Mucosa of rectum (tissue), 2 donors: ENCODE data around the gene MPPED1.

Source experiments
- H3K27ac ChIP-seq, 2 donors: one replicate each; pipeline ENCODE4 v1.7.0; 2013; ENCODE audit warnings: inconsistent platforms in 2 of 2, low read depth in 2 of 2, low read length in 2 of 2
- H3K27me3 ChIP-seq, 2 donors: one replicate each; pipeline ENCODE4 v1.7.0; 2013; ENCODE audit warnings: low read length in 2 of 2; ENCODE audit not compliant: control insufficient read depth in 2 of 2, insufficient read depth in 2 of 2
- H3K36me3 ChIP-seq, 2 donors: one replicate each; pipeline ENCODE4 v1.7.0; 2013; ENCODE audit warnings: low read length in 2 of 2; ENCODE audit not compliant: control insufficient read depth in 2 of 2, insufficient read depth in 2 of 2
- H3K4me1 ChIP-seq, 2 donors: one replicate each; pipeline ENCODE4 v1.7.0; 2013; ENCODE audit warnings: low read length in 2 of 2, mild to moderate bottlenecking in 1 of 2; ENCODE audit not compliant: control insufficient read depth in 2 of 2, insufficient read depth in 2 of 2
- H3K4me3 ChIP-seq, 2 donors: one replicate each; pipeline ENCODE4 v1.7.0; 2013; ENCODE audit warnings: low read length in 2 of 2
- H3K9ac ChIP-seq, 2 donors: one replicate each; pipeline ENCODE4 v1.7.0; 2013; ENCODE audit warnings: low read length in 2 of 2, low read depth in 1 of 2, mild to moderate bottlenecking in 1 of 2
- H3K9me3 ChIP-seq, 2 donors: one replicate each; pipeline ENCODE4 v1.7.0; 2013; ENCODE audit warnings: low read length in 2 of 2; ENCODE audit not compliant: control insufficient read depth in 2 of 2
- donor health status: healthy.
- donor health status: Normal muscosa, but diverticular disease.

MPPED1 gene

DNA sequence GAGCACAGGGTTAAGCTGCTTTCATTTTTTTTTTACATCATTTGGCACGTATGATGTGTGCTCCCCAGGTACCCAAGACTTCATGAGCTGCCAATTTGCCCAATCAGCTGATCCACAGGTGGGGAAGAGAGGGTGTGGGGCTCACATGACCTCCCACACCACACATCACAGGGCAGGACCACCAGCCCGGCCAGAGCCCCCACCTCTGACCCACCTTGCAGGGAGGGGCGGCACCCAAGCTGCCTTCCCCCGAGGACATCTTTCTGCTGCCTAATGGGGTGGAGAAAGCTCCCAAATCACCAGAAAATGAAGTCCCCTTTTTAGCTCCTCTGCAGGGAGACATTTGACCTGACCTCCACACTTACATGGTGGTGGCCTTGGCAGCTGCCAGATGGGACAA is 119.8 kb downstream of the MPPED1 start:
- no peaks in the 10 kb centered on the region for H3K4me1 ChIP-seq
- no peak overlapping the region for H3K4me3 ChIP-seq
- no peaks in the 10 kb centered on the region for H3K27me3 ChIP-seq
- no peak overlapping the region for H3K9ac ChIP-seq
- H3K9me3 ChIP-seq, result no peaks in the 10 kb centered on the region
- no peaks in the 10 kb centered on the region for H3K36me3 ChIP-seq
- no peak overlapping the region for H3K27ac ChIP-seq

DNA sequence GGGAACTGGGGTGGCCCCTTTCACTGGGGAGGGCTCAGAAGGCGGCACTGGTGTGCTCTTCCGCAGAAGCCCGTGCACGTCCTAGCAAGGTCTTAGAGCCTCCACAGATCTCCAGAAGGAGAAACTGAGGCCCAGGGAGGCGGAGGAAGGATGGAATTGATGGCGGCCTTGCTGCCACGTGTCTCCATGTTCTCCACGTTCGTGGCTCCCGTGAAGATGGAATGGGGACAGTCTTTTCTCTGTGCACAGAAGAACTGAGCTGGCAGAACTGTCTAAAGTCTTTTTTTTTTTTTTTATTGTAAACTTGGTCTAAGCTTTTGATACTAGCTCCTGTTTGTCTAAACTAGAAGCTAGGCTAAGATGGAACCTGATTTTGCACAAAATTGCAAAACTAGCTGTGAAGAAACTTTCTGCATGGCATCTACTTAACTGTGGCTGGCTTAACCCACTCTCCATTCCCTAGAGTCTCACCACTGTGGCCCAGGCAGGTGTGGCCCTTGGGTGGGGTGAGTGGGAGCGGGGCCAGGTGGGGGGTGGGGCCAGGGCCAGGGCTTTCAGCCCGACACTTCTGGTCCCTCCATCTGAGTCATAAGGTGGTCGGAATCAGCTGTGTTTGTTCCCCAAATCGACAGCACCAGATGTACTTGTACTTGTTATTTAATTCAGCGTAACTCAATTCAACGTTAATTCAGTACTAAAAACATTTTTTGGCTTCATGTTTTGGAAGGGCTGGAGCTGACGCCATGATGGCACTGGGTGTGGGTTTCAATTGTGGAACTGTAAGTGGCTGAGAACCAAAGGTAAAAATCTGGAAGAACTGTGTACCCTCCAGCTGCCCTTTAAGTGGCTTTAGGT is 120.7 kb downstream of the MPPED1 start:
- Histone ChIP-seq H3K9me3 (no peaks in the 10 kb centered on the region), H3K9ac (no peak overlapping the region), H3K4me1 (no peaks in the 10 kb centered on the region), H3K4me3 (no peak overlapping the region), H3K27me3 (no peaks in the 10 kb centered on the region), H3K36me3 (no peaks in the 10 kb centered on the region), H3K27ac (no peak overlapping the region)

DNA sequence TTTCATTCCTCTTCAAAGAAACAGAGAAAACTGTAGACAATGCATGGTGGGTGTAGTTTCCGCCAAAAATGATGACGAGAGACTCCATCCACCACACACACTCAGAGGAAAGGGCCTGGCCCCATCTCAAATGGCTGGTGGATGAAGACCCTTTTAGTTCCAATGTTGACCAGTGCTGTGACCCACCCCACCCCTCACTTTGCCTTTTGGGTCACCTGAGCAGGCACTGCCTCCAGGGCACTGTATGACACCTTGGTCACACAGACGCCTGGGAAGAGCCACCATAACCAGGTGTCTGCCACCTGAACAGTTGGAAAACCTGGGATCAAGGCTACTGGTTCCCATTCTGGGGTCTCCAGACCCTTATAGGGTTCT is 121.3 kb downstream of the MPPED1 start:
- Histone ChIP-seq H3K27me3 (no peaks in the 10 kb centered on the region), H3K4me3 (no peak overlapping the region), H3K9me3 (no peaks in the 10 kb centered on the region), H3K4me1 (no peaks in the 10 kb centered on the region), H3K36me3 (no peaks in the 10 kb centered on the region), H3K27ac (no peak overlapping the region), H3K9ac (no peak overlapping the region)

DNA sequence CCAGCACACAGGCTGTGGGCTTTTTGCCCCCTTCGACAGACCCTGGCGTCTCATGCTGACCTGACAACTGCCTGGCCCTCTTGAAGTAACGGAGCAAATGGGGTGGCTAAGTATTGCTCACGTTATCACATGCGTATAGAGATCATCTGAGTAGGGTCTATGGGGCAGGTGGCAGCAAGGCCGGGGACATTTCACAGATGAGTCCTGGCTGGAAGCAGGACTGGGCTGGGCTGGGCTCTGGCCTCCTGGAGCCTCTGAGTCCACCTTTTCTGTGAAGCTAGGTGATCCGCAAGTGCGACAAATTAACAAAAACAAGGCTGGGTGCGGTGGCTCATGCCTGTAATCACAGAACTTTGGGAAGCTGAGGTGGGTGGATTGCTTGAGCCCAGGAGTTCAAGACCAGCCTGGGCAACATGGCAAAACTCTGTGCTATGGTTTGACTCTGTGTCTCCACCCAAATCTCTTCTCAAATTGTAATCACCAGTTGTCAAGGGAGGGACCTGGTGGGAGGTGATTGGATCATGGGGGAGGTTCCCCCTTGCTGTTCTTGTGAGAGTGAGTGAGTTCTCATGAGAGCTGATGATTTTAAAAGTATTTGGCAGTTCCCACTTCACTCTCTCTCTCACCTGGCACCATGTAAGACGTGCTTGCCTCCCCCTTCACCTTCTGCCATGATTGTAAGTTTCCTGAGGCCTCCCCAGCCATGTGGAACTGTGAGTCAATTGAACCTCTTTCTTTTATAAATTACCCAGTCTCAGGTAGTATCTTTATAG is 122.0 kb downstream of the MPPED1 start:
- Histone ChIP-seq H3K4me1 (no peaks in the 10 kb centered on the region), H3K4me3 (no peak overlapping the region), H3K27ac (no peak overlapping the region), H3K36me3 (no peaks in the 10 kb centered on the region), H3K9me3 (no peaks in the 10 kb centered on the region), H3K9ac (no peak overlapping the region), H3K27me3 (no peaks in the 10 kb centered on the region)

DNA sequence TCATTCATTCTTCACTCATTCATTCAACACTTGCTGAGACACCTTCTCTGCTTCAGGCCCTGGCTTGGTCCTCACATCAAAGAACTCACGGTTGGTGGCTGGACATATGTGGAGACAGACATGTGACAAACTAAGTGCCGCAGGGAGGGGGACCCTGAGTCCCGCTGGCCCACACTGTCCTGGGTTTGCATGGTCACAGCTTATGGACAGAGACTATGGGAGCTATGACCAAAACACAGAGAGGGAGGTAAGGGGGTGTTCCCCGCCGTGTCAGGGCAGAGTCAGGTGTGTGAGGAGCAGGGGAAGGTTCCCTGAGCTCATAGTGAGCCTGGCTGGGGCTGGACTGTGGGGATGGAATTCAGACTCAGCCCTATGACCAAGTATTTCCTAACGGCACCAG is 123.1 kb downstream of the MPPED1 start:
- Histone ChIP-seq H3K9ac (no peak overlapping the region), H3K36me3 (no peaks in the 10 kb centered on the region), H3K4me1 (no peaks in the 10 kb centered on the region), H3K27me3 (no peaks in the 10 kb centered on the region), H3K27ac (no peak overlapping the region), H3K4me3 (no peak overlapping the region), H3K9me3 (no peaks in the 10 kb centered on the region)

DNA sequence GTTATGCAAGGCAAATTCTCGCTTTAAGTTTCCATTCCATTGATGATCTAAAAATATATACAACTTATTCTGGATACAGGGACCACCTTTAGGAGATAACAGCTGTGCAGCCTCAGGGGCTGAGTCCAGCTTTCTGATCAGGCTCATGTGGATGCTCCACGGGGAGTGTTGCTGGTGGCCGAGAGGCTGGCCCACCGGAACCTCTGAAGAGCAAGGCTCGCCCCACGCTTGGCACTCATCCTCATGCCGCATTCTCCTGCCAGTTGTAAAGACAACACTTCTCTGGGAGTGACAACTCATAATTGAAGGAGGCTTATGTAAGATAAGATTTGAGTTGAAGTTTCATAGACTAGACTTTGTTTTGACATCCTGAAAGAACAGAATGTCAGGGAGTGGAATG is 123.5 kb downstream of the MPPED1 start:
- no peaks in the 10 kb centered on the region for H3K4me1 ChIP-seq
- H3K4me3 ChIP-seq, result no peak overlapping the region
- H3K27ac ChIP-seq, result no peak overlapping the region
- no peaks in the 10 kb centered on the region for H3K9me3 ChIP-seq
- no peaks in the 10 kb centered on the region for H3K27me3 ChIP-seq
- H3K36me3 ChIP-seq, result no peaks in the 10 kb centered on the region
- no peak overlapping the region for H3K9ac ChIP-seq

DNA sequence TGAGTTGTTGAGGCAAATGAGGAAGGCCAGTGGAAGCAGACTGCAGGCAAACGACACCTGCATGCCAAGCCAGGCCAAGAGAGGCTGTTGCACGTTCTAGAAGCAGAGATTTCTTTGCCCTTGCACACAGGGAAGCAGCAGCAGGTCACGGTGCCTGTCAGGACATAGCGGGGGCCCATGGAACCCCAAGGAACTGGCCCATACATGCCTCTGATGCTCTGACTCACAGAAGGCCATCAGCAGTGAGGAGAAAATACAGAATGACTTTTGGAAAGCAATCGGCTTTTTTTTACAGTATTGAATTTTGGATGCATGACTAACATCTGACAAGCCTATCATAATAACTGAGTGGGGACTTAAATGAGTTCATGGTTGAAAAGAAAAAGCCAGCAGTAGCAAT is 123.9 kb downstream of the MPPED1 start:
- no peaks in the 10 kb centered on the region for H3K36me3 ChIP-seq
- H3K9ac ChIP-seq, result no peak overlapping the region
- no peaks in the 10 kb centered on the region for H3K9me3 ChIP-seq
- H3K4me1 ChIP-seq, result no peaks in the 10 kb centered on the region
- H3K27ac ChIP-seq, result no peak overlapping the region
- no peak overlapping the region for H3K4me3 ChIP-seq
- H3K27me3 ChIP-seq, result no peaks in the 10 kb centered on the region

DNA sequence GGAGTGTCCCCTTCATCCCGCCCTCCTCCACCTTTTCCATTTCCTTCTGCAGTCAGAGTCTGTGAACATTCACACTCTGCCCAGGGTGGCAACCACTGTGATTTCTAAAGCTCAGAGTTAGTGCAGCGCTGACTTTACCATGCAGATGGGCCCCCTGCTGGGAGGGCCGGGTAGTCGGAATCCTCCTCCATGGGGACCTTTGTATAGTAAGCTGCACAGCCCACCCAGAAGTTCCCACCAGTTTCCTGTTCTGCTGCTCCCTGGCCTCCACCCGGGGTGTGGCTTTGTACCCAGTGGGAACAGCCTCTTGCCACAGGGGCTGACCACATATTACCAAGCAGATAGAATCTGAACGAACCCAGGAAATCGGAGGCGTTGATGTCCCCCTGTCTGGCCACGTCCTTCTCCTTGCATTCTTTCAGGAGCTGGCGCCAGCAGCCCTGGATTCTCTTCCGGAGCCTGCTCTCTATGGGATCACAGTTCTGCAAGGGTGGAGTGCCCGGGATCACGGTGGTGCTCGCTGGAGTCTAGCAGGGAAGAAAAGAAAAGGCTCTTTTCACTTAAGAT is 125.3 kb downstream of the MPPED1 start:
- Histone ChIP-seq H3K9ac (no peak overlapping the region), H3K4me3 (no peak overlapping the region), H3K4me1 (no peaks in the 10 kb centered on the region), H3K27me3 (no peaks in the 10 kb centered on the region), H3K9me3 (no peaks in the 10 kb centered on the region), H3K27ac (no peak overlapping the region), H3K36me3 (no peaks in the 10 kb centered on the region)

DNA sequence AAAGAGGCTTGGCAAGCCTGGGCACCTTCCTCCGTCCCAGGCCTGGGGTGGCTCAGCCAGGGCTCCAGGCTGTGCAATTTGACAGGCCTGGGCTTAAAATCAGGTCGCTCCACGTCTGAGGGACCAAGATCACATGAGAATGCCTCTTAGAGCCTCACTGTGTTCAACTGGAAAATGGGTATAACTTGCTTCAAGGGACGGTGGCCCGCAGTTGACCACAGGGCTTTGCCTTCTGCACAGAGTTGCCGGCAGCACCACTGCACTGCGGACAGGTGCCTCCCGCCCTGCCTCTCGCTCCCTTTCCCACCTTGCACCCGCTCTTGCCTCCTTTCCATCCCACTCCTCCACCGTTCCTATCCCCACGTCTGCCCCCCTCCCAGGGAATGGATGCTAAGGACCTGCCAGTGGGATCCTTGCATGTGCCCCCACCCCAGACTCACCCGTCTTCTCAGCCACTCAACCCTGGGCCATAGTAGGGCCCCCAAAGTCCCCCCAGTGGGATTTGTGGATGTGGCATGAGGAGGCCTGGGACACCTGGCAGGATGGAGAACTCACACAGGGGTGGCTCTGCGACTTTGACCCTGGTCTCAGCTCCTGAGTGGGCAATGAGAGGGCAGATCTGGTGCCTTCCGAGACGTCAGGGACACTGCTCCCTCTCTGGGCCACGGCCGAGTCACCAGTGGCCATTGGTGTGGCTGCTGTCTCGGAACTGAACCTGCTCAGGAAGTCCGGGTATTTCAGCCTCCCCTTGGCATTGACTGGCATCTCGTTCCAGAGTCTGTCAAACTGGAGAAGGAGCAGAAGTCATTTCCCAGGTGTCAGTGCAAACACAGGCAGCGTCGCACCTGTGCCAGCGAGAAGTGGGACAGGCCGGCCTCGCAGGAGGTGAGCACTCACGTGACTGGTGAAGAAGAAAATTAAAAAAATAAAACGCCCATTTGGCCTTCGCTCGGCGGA is 128.0 kb downstream of the MPPED1 start:
- Histone ChIP-seq H3K27me3 (no peaks in the 10 kb centered on the region), H3K4me3 (no peak overlapping the region), H3K9ac (no peak overlapping the region), H3K4me1 (no peaks in the 10 kb centered on the region), H3K36me3 (no peaks in the 10 kb centered on the region), H3K27ac (no peak overlapping the region), H3K9me3 (no peaks in the 10 kb centered on the region)
